DMS53 treated with DMSO at 0.1 percent for 48 hours (cell line): ENCODE data around the gene OSBPL7.
A peak's percentile ranks its signal among the peaks of the same experiment; 100 is the strongest.

Source experiments
- DNase-seq: peaks from one replicate; lab custom pipeline; 2025; ENCODE audit not compliant: unreplicated experiment; lab: John Stamatoyannopoulos, UW

The OSBPL7 gene

DNA sequence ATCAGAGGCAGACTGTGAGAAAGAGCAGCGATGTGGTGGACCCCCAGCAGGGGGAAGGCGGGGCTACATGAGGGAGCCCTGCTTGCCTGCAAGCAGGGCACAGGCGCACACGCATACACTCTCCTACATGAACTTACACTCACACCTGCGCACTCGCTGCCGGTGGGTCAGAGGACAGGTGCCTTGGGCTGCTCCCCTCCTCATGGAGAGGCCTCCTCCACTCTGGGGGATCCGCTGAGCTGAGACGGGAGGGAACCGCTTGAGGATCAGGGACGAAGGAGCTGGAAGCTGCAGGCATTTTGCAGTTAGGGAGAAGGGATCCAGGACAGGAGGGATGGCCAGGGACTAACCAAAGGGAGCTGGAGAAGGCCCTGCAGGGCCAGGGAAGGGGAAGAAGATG lies 14.2 kb downstream of the OSBPL7 start:
- DNase-seq = no peak

DNA sequence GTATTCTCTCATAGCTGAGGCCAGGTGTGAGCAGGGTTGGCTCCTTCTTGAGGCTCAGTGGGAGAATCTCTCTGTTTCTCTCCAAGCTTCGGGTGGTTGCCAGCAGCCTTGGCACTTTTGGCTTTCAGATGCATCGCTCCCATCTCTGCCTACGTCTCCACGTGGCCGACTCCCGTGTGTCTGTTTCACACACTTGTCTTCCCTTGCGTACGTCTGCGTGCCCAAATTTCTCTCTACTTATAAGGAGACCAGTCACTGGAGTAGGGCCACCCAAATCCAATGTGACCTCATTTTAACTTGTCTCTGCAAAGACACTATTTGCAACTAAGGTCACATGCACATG lies 14.7 kb downstream of the OSBPL7 start:
- no peak for DNase-seq

DNA sequence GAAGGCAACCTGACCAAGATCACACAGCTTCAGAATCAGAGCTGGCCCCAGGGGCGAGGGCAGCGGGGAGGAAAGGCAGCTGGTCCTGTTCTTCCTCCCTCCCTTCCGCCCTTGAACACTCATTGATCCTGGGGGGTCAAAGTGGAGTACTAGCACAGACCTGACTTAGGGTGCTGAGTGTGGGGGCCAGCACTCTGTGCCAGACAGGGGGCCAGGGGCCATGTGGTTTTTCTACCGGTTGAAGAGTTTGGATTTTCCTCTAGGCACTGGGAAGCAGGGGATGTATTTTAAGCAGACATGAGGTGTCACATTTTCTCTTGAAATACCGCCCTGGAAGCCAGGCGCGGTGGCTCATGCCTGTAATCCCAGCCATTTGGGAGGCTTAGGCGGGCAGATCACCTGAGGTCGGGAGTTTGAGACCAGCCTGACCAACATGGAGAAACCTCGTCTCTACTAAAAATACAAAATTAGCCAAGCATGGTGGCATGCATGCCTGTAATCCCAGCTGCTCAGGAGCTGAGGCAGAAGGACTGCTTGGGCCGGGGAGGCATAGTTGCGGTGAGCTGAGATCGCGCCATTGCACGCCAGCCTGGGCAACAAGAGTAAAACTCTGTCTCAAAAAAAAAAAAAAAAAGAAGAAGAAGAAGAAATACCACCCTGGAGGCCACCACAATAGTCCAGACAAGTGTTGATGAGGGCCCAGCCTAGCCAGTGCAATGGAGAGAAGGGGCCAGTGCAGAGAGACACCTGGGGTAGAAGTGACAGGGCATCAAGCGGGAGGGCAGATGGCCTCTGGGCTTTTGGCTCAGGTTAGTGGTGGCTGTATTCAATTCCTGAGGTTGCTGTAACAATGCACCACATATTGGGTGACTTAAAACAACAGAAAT lies 15.3 kb downstream of the OSBPL7 start:
- no peak for DNase-seq

DNA sequence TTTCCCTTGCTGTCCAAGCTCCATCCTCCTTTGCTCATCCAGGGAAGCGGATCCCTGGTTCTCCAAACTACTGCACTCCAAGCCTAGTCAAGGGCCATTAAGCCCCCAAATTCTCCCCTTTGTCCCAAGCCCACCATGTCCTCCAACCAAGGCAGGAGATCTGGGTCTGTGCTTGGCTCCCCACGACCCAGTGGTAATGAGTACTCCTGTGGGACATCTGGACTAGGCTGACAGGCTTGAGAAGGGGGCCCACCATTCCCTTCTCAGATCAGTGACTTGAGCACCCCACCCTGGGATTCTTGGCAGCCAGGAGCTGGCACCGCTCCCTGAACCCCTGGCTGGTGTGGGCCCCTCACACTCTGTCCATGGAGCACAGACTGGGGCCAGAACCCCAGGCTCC lies 17.1 kb downstream of the OSBPL7 start:
- DNase-seq = no peak

DNA sequence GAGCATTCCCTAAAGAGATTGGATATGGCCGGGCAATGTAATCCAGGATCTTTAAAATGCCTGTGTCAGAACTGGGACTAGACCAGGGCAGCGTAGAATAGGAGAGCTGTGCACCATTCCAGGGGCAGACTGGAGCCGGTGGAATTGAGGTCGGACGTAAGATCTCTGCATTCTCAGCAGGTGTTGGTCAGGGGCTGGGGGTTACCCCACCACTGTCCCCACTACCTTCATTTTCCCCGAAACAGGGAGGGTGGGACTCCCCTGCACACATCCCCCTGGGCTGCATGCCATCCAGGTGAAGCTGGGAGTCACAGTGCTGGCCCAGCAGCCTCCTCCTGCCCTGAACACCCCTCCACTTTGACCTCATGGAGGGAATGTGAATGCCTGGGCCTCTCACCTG lies 17.8 kb downstream of the OSBPL7 start:
- DNase-seq = no peak

DNA sequence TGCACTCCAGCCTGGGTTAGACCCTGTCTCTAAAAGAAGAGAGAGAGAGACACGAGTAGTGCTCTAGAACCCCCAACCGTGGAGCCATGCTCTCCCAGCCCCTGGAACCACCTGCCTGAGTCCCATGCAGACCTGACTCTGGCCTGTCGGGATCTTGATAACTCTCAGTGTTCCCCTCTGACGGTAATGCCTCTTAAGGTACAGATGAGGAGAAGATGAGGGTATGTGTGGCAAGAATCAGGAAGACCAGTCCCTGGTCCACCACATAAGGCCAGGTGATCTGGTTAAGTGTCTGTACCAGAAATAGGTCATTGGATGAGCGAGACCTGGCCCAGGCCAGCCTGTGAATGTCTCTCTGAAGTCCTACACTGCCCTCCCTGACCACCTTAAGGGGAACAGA lies 18.4 kb downstream of the OSBPL7 start:
- no peak for DNase-seq

DNA sequence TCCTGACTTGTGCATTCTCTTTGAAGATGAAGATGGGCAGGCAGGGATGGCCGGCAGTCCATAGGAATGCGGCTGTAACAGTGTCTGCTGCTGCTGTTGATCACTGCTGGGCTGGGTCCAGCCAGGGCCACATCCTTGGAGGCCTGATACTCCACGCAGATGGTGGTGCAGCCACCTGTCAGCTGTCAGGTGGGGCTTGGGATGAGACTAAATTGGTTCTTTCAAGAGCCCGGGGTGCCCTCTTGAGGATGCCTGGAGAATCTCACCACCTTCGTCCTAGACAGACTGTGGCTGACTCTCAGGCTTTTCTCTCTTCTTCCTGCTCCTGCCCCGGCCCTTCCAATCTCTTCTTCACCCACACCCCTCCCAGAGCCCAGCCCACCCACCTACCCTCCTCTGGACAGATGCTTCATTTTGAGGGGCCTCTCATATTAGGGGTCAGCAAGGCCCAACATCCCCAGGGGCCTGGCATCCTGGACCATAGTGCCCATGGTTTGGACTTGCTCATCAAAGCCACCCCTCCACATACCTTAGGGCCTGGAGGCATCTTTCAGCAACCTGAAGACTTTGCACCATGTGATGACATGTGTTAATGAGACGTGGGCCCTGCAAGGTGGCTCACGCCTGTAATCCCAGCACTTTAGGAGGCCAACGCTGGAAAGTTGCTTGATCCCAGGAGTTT lies 19.1 kb downstream of the OSBPL7 start:
- DNase-seq = peak; percentile 91

DNA sequence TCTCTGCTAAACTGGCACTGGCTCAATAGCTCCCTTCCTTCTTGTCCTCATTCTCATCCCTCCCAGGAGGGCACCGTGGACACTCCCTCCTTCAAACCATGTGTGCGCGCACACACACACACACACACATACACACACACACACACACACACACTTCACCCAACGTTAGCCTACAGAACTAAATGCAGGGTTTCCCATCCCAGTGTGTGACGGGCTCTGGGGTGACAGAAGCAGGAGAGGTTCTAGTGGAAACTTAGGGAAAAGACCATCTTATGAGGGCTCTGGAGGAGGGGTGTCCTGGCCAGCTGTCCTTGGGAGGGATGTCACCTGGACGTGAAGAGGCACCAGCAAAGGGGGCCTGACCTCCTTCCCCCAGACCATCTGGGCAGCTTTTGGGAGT lies 19.7 kb downstream of the OSBPL7 start:
- no peak for DNase-seq

DNA sequence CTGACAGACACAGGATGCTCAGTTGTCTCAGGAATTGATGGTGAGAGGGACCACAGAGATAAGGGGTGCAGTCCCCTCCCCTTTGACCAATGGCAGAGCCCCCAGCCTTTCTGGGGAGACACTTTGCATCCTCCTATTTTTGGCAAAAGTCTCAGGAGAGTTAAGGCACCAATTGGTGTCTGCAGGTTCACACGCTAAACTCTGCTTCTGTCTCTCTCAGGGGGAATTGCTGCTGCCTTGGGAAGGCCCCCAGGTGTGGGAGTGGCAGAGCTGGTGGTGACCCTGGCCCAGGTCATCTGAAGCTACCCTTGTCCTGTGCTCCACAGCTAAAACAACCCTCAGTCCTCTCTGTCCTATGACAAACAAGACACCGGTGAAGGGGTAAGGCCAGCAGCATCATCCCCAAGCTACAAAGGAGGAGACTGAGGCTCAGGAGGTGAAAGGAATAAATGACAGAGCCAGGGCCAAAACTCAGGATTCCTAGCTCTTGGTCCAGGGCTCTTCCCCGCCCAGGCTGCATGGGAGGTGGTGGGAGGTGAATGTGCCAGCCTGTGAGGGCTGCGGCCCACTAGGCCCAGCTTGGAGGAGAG lies 20.3 kb downstream of the OSBPL7 start:
- no peak for DNase-seq

DNA sequence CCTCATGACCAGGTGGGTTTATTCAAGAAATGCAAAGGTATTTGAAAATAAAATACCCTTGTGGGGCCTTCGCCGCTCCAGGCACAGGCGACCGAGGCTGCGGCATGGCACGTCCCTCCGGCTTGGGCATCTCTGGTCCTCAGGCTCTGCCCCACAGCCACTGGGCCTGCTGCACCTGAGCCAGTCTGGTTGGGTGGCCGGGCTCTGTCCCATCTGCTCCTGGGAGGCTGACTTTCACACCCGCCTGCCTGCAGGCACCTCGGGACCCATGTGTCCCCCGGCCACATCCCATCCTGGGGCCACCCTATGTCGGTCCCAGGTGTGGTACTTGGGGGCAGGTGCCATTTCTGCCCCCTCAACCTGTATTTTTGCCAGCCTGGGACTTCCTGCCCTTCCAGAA lies 20.9 kb downstream of the OSBPL7 start:
- DNase-seq = no peak

DNA sequence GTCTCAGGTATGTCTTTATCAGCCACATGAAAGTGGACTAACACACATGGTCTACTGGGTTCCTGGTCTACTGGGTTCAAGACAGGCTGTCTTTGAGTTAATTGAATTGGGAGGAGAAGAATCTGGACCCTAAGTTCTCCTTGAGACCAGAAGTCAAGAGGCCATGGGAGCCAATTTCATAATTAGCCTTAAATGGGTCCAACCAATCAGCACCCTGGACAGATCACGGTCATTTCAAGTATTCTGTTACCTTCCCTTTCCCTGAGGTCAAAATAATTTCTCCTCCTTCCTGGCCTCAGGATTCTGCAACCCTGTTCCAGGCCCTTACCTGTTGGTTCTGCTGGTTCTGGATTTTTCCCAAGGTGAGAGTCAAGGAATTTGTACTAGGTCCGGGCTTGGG lies 23.8 kb downstream of the OSBPL7 start:
- no peak for DNase-seq

DNA sequence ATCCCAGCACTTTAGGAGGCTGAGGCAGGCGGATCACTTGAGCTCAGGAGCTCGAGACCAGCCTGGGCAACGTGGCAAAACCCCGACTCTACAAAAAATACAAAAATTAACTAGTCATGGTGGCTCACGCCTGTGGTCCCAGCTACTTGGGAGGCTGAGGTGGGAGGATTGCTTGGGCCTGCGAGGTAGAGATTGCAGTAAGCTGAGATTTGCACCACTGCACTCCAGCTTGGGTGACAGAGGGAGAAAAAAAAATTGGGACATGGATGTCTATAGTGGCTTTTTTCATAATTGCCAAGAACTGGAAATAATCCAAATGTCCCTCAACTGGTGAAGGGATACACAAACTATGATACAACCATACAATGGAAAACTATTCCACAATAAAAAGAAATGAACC lies 28.6 kb downstream of the OSBPL7 start:
- DNase-seq = no peak

DNA sequence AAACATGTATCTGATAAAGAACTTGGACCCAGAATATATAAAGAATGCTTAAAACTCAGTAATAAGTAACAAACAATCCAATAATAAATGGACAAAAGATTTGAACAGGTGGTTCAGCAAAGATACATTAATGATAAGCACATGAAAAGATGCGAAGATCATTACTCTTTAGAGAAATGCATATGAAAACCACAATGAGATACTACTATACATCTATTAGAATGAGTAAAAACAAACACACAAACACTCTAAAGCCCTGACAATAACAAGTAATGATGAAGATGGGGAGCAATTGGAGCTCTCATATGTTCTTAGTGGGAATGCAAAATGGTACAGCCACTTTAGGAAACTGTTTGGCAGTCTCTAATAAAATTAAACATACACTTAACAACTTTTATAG lies 29.1 kb downstream of the OSBPL7 start:
- no peak for DNase-seq

DNA sequence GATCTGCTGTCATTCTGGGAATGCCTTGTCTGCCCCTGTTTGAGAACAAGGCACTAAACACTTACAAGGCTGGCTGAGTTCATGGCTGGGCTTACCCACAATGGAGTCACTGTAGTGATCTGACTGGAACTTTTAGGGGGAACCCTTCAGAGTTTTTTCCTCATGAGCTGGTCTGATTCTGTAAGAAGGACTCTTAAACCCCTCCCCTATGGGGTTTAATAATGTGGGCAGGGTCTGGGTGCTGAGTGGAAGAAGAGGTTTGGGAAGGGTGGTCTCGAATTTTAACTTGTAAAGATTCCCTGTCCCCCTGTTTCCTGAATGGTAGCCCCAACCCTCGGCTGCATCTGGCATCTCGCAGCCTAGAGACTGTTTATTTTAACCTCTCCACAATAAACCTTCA lies 30.6 kb downstream of the OSBPL7 start:
- DNase-seq = no peak

DNA sequence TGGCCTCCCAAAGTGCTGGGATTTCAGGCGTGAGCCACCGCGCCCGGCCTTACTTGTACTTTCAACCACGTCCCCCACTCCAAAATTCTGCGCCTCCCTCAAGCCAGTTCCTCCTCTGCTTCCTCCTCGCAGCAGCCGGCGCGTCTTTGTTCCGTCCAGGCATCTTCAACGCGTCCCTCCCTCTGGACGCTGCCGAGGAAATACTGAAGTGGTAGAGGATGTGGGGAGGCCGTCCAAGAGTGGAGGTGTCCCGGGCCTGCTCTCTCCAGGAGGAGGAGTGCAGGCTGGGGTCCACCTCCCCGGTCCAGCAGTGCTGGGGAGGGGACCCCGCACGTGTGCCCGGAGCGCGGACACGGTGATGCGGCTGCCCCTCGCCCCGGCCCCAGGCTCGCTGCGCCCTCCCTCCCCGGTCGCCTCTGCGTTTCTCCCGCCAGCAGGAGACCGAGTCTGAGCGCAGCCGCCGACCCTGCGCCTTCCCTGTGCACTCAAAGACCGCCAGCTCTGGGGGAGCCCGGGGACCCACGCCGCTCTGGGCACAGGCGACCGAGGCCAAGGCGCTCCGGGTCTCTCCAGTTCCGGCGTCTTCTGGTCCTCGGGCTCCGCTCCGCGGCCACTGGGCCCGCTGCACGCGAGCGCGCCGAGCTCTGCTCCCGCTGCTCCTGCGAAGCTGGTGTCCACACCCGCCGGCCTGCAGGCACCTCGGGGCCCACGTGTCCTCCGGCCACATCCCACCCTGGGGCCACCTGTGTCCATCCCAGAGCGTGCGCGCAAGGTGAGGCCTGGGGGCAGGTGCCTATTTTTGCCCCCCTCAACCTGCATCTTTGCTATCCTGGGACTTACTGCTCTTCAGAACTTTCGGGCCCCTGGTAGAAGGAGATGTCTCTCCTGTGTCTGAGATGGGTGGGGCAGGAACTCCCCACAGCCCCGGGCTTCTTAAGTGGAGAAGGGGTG lies 31.7 kb downstream of the OSBPL7 start:
- DNase-seq = peak; percentile 42

DNA sequence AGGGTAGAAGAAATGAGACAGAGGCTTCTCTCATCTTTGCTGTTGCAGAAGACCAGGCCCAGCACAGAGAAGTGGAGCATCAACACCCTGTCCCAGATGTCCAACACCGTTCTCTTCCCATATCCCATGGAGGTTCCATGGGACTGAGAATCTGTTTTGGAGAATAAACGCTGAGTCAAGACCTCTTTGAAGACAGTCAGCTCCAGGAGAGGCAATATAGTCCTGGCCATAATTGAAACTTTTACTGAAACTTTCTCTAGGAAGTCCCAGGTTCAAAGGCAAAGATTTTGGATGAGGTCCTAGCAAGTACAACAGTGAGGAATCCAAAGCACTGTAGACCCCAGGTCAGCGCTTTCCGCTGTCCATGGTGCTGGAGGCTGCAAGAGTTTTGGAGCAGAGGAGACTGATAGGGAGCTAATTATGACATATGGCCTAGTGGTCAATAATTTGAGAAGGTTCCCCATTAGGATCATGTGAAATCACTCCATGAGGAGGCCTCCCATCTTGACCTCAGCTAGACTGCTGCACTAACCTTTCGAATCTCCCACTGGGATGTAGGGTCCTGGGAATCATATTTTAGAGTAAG lies 36.0 kb downstream of the OSBPL7 start:
- no peak for DNase-seq

DNA sequence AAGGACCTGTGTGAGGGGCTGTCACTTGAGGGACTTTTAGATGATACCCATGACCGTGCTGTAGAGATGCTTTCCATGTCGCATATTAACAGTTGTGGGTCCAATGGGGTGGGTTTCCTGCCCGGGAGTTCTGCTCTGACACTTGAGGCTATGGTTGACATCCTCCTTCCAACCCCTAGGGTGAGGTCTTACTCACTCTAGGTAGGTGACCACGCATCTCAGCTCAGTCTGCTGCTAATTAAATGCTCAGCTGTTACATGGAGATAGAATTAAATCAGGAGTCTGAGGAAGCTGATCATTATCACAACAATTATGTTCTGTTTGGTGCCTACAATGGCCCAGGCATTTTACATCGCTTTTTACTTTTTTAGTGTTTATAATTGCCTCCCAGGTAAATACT lies 40.2 kb downstream of the OSBPL7 start:
- no peak for DNase-seq

DNA sequence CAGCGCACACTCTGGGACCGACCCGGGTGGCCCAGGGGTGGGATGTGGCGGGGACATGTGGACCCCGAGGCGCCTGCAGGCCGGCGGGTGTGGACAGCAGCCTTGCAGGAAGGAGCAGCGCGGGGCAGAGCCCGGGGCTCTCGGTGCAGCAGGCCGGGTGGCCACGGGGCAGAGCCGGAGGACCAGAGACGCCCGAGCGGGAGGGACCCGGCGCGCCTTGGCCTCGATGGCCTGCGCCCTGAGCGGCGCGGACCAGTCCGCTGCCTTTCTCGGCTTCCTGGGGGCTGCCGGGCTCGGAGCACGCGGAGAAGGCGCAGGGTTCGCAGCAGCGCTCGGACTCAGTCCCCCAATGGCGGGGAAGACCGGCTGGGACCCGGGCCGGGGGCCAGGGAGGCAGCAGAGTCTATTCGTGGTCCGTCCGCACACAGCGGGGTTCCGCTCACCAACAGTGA lies 43.4 kb downstream of the OSBPL7 start:
- DNase-seq = no peak

DNA sequence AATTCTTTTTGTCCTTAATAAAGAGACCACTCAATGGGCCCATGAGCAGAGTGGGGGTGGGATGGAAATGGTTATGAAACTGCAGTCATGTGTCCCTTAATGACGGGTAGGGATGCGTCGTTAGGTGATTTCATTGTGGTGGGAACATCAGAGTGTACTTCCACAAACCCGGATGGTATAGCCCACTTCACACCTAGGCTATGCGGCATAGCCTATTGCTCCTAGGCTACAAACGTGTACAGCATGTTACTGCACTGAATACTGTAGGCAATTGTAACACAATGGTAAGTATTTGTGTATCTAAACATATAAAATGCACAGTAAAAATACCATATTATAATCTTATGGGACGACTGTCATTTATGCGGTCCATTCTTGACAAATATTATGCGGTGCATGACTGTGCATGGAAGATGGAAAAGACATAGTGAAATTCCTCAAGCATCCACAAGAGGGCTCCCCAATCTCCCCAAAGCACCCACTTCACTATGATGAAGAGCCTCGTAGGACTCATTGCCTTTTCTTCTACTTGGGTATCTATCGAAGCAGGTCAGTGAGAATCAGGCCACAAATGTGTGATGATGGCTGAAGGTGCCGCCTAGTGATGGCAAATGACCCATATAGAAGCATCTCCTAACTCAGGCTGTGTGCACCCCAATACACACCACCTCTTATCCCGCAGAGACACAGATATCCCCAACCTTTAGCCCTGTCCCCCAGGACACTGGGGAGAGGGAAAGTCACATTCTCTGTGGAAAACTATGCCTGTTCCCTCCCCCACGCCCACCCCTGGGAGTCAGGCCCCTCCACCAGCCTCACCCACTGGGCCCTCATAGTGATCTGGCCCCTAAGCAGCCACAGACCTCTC lies 45.0 kb downstream of the OSBPL7 start:
- peak; percentile 60 for DNase-seq
